GM12891 (cell line): ENCODE results near the gene TMSB15B.
"Not testable (repeated sequence)": the region's sequence is repeated elsewhere in the genome, so short reads cannot be mapped to it uniquely, and the experiment has no call there.

Source experiments
- POLR2A ChIP-seq: IDR thresholded peaks from 2 replicates; pipeline ENCODE4 v1.6.1; 2011; ENCODE audit warnings: low read depth, low read length, control low read depth
- POLR2AphosphoS5 ChIP-seq: IDR thresholded peaks from 2 replicates; pipeline ENCODE4 v1.6.1; 2011; ENCODE audit warnings: low read depth, low read length, control low read depth
- TAF1 ChIP-seq: IDR thresholded peaks from 2 replicates; pipeline ENCODE4 v1.6.1; 2011; ENCODE audit warnings: low read depth, low read length, control low read depth

- TF ChIP-seq TAF1, POLR2A, POLR2AphosphoS5: not testable (repeated sequence)
Observed at GRCh38 chrX:103960599-103960998, 1.8 kb upstream of the TMSB15B start.
